CD8-positive, alpha-beta memory T cell (primary cell): ENCODE results near the gene SHISA7. TPM values are rescaled to one million over a fixed set of nuclear protein-coding genes. Genes with fewer than 3 reads are reported as not detected.

Experiments
- CTCF ChIA-PET: fragments of 350-600 bp; sonication (Branson Sonifier 250); formaldehyde crosslinking; loops from one replicate; lab custom pipeline; 2021; ENCODE audit warnings: antibody characterized with exemption; lab: Charles Lee
- POLR2A ChIA-PET: fragments of 350-600 bp; sonication (Branson Sonifier 250); formaldehyde crosslinking; loops from one replicate; lab custom pipeline; 2021; ENCODE audit warnings: antibody characterized with exemption; lab: Charles Lee
- DNase-seq, 5 donors: peaks; one replicate each; pipeline versions ENCODE4 v3.0.0 to v3.0.0-alpha.2; 2020 to 2022; ENCODE audit warnings: mixed read lengths in 1 of 5
- H3K27ac ChIP-seq: one replicate; pipeline ENCODE4 v1.7.0; 2013; ENCODE audit warnings: low read depth, mild to moderate bottlenecking, low read length, moderate library complexity
- H3K27me3 ChIP-seq: 2 replicates; pipeline ENCODE4 v1.7.0; 2013; ENCODE audit warnings: low read length, mild to moderate bottlenecking; ENCODE audit not compliant: insufficient read depth, poor library complexity, severe bottlenecking
- H3K36me3 ChIP-seq: 2 replicates; pipeline ENCODE4 v1.7.0; 2013; ENCODE audit warnings: mild to moderate bottlenecking, low read length, moderate library complexity; ENCODE audit not compliant: insufficient read depth
- H3K4me1 ChIP-seq: 2 replicates; pipeline ENCODE4 v1.7.0; 2013; ENCODE audit warnings: mild to moderate bottlenecking, low read length, moderate library complexity; ENCODE audit not compliant: insufficient read depth
- H3K4me3 ChIP-seq: 2 replicates; pipeline ENCODE4 v1.7.0; 2013; ENCODE audit warnings: mild to moderate bottlenecking, low read length
- H3K9me3 ChIP-seq: 2 replicates; pipeline ENCODE4 v1.7.0; 2013; ENCODE audit warnings: mild to moderate bottlenecking, low read length
- H3K27ac Mint-ChIP-seq, 8 donors: one replicate each; pipeline ENCODE4 v1.8.0; 2020 to 2021; ENCODE audit warnings: mixed read lengths in 8 of 8, mild to moderate bottlenecking in 6 of 8, inconsistent platforms in 3 of 8, moderate library complexity in 3 of 8
- H3K27me3 Mint-ChIP-seq, 2 donors: one replicate each; pipeline ENCODE4 v1.8.0; 2020 to 2021; ENCODE audit warnings: mixed read lengths in 2 of 2, mild to moderate bottlenecking in 1 of 2, moderate library complexity in 1 of 2
- H3K36me3 Mint-ChIP-seq, 3 donors: one replicate each; pipeline ENCODE4 v1.8.0; 2020 to 2021; ENCODE audit warnings: mixed read lengths in 3 of 3, inconsistent platforms in 1 of 3, mild to moderate bottlenecking in 1 of 3
- H3K4me1 Mint-ChIP-seq, 3 donors: one replicate each; pipeline ENCODE4 v1.8.0; 2020 to 2021; ENCODE audit warnings: mixed read lengths in 3 of 3, inconsistent platforms in 1 of 3, mild to moderate bottlenecking in 1 of 3
- H3K4me3 Mint-ChIP-seq, 7 donors: one replicate each; pipeline ENCODE4 v1.8.0; 2020 to 2021; ENCODE audit warnings: mixed read lengths in 7 of 7, mild to moderate bottlenecking in 6 of 7, moderate library complexity in 4 of 7, inconsistent platforms in 2 of 7
- H3K9me3 Mint-ChIP-seq, 5 donors: one replicate each; pipeline ENCODE4 v1.8.0; 2020 to 2022; ENCODE audit warnings: mixed read lengths in 5 of 5, mild to moderate bottlenecking in 3 of 5, moderate library complexity in 2 of 5, inconsistent platforms in 1 of 5
- polyA plus RNA-seq: library from polyadenylated mRNA; unstranded; fragments of 300-500 nt; fragmentation: Illumina TruSeq; gene quantifications from one replicate; pipeline ENCODE4 v1.2.3, GENCODE V29; 2021
- total RNA-seq, 2 experiments: library from RNA; stranded (reverse); gene quantifications; one replicate each; pipeline ENCODE4 v1.2.3, GENCODE V29; 2021

Gene SHISA7
- total and polyA plus RNA-seq, 3 experiments from 2014 or later: not detected

DNA sequence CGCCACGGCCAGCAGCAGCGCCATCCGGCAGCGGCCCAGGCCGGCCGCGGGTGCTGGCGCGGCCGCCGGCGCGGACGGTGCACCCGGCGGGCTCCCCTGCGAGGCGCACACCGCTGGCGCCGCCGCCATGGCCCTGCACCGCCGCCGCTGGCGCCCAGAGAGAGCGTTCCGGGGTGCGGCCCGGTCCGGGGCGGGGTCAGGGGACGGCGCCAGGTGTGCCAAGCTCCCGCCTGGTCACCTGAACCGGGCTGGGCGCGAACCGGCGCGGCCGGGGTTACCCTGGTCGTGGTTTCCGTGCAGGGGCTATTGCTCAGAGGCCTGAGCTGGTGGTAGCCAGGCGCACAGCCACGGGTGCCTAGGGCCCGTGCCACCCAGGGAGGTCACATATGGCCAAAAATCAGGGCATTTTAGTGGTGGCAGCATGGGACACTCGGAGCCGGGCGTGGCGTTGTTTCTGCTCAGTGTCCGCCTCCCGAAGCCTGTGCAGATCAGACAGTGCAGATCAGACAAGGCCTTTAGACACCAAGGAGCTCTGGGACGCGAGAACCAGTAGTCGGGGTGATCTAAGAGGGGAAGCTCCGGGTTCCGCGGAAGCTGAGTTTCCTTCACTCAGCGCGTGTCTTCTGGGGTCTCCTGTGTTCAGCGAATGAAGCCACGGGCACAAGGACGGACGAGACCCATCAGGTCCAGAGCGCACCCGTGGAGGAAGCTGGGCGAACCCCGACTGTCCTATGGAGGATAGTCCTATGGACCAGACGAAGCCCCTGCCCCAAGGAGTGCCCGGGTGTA, 58.8 kb downstream of the SHISA7 start, which contains the start of gene TMEM238:
Gene TMEM238 (minus strand): TSS at position 162 of the 789 bp plus-strand sequence. CDS start 33 bp downstream, at position 129.
- Histone ChIP-seq H3K4me3 (peak within 1 kb of the TSS; percentile 99), H3K9me3 (no peaks in the 10 kb centered on the region), H3K4me1 (peaks cover 48% of the 10 kb centered on the region), H3K36me3 (peaks cover 28% of the 10 kb centered on the region), H3K27me3 (no peaks in the 10 kb centered on the region), H3K27ac (peak within 1 kb of the TSS; percentile 99)
- POLR2A ChIA-PET: interaction anchor here (0.5 to 2.3 kb wide), 15 partner anchors 9 to 342 kb away, joined by 3 to 20 read pairs (median 4); partner anchors contain the start of genes HSPBP1, KMT5C, PPP6R1 and UBE2S
- peak in 3 of 5 donors; percentile 26 to 46 (median 41) for DNase-seq
- Mint-ChIP-seq H3K27me3 (peaks cover 0 to 10% of the 10 kb centered on the region in 2 donors), H3K27ac (peak within 1 kb of the TSS; percentile 97 to 100 (median 99)), H3K4me3 (peak within 1 kb of the TSS; percentile 97 to 100 (median 99)), H3K9me3 (no peaks in the 10 kb centered on the region), H3K36me3 (peaks cover 3 to 40% (median 7%) of the 10 kb centered on the region in 3 donors), H3K4me1 (peaks cover 52 to 67% (median 56%) of the 10 kb centered on the region in 3 donors)
- CTCF ChIA-PET: interaction anchor here (0.6 to 3.1 kb wide), 14 partner anchors 10 to 296 kb away, joined by 3 to 22 read pairs (median 4); partner anchors contain the start of genes KMT5C and PPP6R1

- H3K4me1 ChIP-seq: peaks cover 40% of the 10 kb centered on the region
These were observed 59.6 kb downstream of the SHISA7 start for GRCh38 chr19:55383279-55384130.

GRCh38 chr19:55382522-55383054, 60.5 kb downstream of the SHISA7 start:
- H3K27ac ChIP-seq: peak overlapping the region; percentile 70
- H3K36me3 ChIP-seq: peaks cover 12% of the 10 kb centered on the region
- peaks cover 3 to 22% (median 7%) of the 10 kb centered on the region in 3 donors for H3K36me3 Mint-ChIP-seq
- peak overlapping the region; percentile 41 to 91 (median 80) for H3K27ac Mint-ChIP-seq
- no peaks in the 10 kb centered on the region for H3K27me3 ChIP-seq
- H3K4me3 ChIP-seq: peak overlapping the region; percentile 54
- H3K9me3 ChIP-seq: no peaks in the 10 kb centered on the region
- H3K27me3 Mint-ChIP-seq: peaks cover 0 to 10% of the 10 kb centered on the region in 2 donors
- H3K9me3 Mint-ChIP-seq: no peaks in the 10 kb centered on the region
- ChIA-PET CTCF (interaction anchor here (1.9 to 3.1 kb wide), 3 partner anchors 81 to 241 kb away, joined by 5 to 22 read pairs (median 12); no protein-coding TSS in a partner anchor), POLR2A (interaction anchor here (1.1 to 1.4 kb wide), 2 partner anchors 44 to 81 kb away, joined by 3 to 5 read pairs; no protein-coding TSS in a partner anchor)
- no peak for DNase-seq
- peaks cover 31% of the 10 kb centered on the region for H3K4me1 ChIP-seq
- peak overlapping the region; percentile 82 to 92 (median 85) for H3K4me3 Mint-ChIP-seq
- H3K4me1 Mint-ChIP-seq: peaks cover 37 to 51% (median 45%) of the 10 kb centered on the region in 3 donors

More at GRCh38 chr19:55383279-55384130, 59.6 kb downstream of the SHISA7 start:
- Histone ChIP-seq H3K9me3 (no peaks in the 10 kb centered on the region), H3K27ac (peak overlapping the region; percentile 99), H3K27me3 (no peaks in the 10 kb centered on the region), H3K36me3 (peaks cover 22% of the 10 kb centered on the region), H3K4me3 (peak overlapping the region; percentile 54)
- ChIA-PET POLR2A (interaction anchor here (0.5 to 2.3 kb wide), 11 partner anchors 8 to 251 kb away, joined by 3 to 20 read pairs (median 4); partner anchors contain the start of genes HSPBP1, KMT5C, PPP6R1 and UBE2S), CTCF (interaction anchor here (0.6 to 3.1 kb wide), 13 partner anchors 11 to 295 kb away, joined by 3 to 22 read pairs (median 5); partner anchors contain the start of genes KMT5C and PPP6R1)
- H3K4me3 Mint-ChIP-seq: peak overlapping the region; percentile 82 to 92 (median 85)
- H3K4me1 Mint-ChIP-seq: peaks cover 46 to 60% (median 51%) of the 10 kb centered on the region in 3 donors
- peak in 3 of 5 donors; percentile 39 to 61 (median 48) for DNase-seq
- peaks cover 0 to 9% of the 10 kb centered on the region in 2 donors for H3K27me3 Mint-ChIP-seq
- H3K9me3 Mint-ChIP-seq: no peaks in the 10 kb centered on the region
- peaks cover 3 to 32% (median 7%) of the 10 kb centered on the region in 3 donors for H3K36me3 Mint-ChIP-seq
- peak overlapping the region; percentile 41 to 91 (median 86) for H3K27ac Mint-ChIP-seq

DNA sequence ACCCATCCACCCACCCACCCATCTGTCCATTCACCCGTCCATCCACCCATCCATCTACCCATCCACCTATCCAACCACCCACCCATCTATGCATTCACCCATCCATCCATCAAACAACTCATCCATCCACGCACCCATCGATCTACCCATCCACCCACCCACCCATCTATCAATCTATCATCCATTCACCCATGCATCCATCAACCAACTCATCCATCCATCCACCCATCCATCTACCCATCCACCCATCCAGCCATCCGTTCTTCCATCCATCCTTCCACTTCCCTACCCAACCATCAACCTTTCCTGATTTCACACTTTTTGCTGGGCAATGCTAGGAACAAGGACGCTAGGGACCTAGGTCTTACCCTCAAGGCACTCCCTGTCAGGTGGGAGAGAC, 61.1 kb downstream of the SHISA7 start:
- no peaks in the 10 kb centered on the region for H3K9me3 ChIP-seq
- H3K4me3 Mint-ChIP-seq: peak overlapping the region; percentile 38 to 87 (median 77)
- no peak for DNase-seq
- peaks cover 25% of the 10 kb centered on the region for H3K4me1 ChIP-seq
- H3K36me3 ChIP-seq: peaks cover 7% of the 10 kb centered on the region
- no peaks in the 10 kb centered on the region for H3K9me3 Mint-ChIP-seq
- no peak overlapping the region for H3K27ac ChIP-seq
- H3K4me1 Mint-ChIP-seq: peaks cover 31 to 45% (median 39%) of the 10 kb centered on the region in 3 donors
- H3K4me3 ChIP-seq: no peak overlapping the region
- CTCF ChIA-PET: interaction anchor here (2.3 kb wide), 1 partner anchor 241 kb away, joined by 12 read pairs; no protein-coding TSS in a partner anchor
- POLR2A ChIA-PET: interaction anchor here (1.1 kb wide), 1 partner anchor 43 kb away, joined by 3 read pairs; no protein-coding TSS in a partner anchor
- peaks cover 3 to 17% (median 7%) of the 10 kb centered on the region in 3 donors for H3K36me3 Mint-ChIP-seq
- peaks cover 0 to 10% of the 10 kb centered on the region in 2 donors for H3K27me3 Mint-ChIP-seq
- no peaks in the 10 kb centered on the region for H3K27me3 ChIP-seq
- peak overlapping the region in 4 of 8 donors; percentile 15 to 72 (median 48) for H3K27ac Mint-ChIP-seq

GRCh38 chr19:55379174-55379573, 63.9 kb downstream of the SHISA7 start:
- no peak overlapping the region for H3K27ac ChIP-seq
- Mint-ChIP-seq H3K4me3 (peak overlapping the region in 1 of 7 donors; percentile 74), H3K27me3 (peaks cover 0 to 6% of the 10 kb centered on the region in 2 donors), H3K36me3 (peaks cover 0 to 2% (median 0%) of the 10 kb centered on the region in 3 donors), H3K27ac (no peak overlapping the region), H3K9me3 (no peaks in the 10 kb centered on the region), H3K4me1 (peaks cover 13 to 22% (median 19%) of the 10 kb centered on the region in 3 donors)
- ChIA-PET CTCF (no interaction called here), POLR2A (no interaction called here)
- no peaks in the 10 kb centered on the region for H3K9me3 ChIP-seq
- DNase-seq: no peak
- H3K4me1 ChIP-seq: peaks cover 8% of the 10 kb centered on the region
- no peaks in the 10 kb centered on the region for H3K36me3 ChIP-seq
- no peak overlapping the region for H3K4me3 ChIP-seq
- H3K27me3 ChIP-seq: peaks cover 6% of the 10 kb centered on the region
